ENCODE data around the gene HSH2D. TPM values are rescaled to one million over a fixed set of nuclear protein-coding genes. Genes with fewer than 3 reads are reported as not detected.

The HSH2D gene
- polyA plus RNA-seq, 1 of the 3 experiments (the other 2 are of a cell fraction) = not detected

GRCh38 chr19:16106121-16106520, 37.4 kb upstream of the HSH2D start:
- H4K20me1 ChIP-seq (ENCODE audit: insufficient read depth) = no peaks in the 10 kb centered on the region
- no peak overlapping the region for H3K4me3 ChIP-seq (ENCODE audit: low read depth in 2 of 2, low read length in 1 of 2)
- no peaks in the 10 kb centered on the region for H3K27me3 ChIP-seq (ENCODE audit: insufficient read depth)
- H3K79me2 ChIP-seq (ENCODE audit: insufficient read depth) = no peaks in the 10 kb centered on the region
- POLR2A ChIA-PET = no interaction called here
- H3K9ac ChIP-seq = no peak overlapping the region
- no peak overlapping the region for H3K4me2 ChIP-seq
- H3K4me1 ChIP-seq (ENCODE audit: control insufficient read depth in 1 of 2, insufficient read depth in 2 of 2, low read depth in 1 of 2, low read length in 1 of 2) = no peaks in the 10 kb centered on the region; a peak in 1 of 4 replicates
- H3K36me3 ChIP-seq (replicated peaks in 1 of 2; ENCODE audit: control insufficient read depth in 1 of 2, insufficient read depth in 2 of 2, low read length in 1 of 2) = peaks cover 12 to 27% of the 10 kb centered on the region in 2 experiments
- H2AFZ ChIP-seq (ENCODE audit: low read depth) = no peak overlapping the region
- no peaks in the 10 kb centered on the region for H3K9me2 ChIP-seq
- no peak for DNase-seq
- peaks cover 57% of the 10 kb centered on the region for H3F3A ChIP-seq (replicated peaks; ENCODE audit: insufficient read depth)
- no peaks in the 10 kb centered on the region for H3K9me3 ChIP-seq
- TF ChIP-seq ZBTB33 (IDR thresholded peaks at IDR 0.05; ENCODE audit: borderline replicate concordance, low read depth) (no peak), FOXM1 (IDR thresholded peaks at IDR 0.05; ENCODE audit: low read depth) (no peak), TAF1 (IDR thresholded peaks at IDR 0.05; ENCODE audit: borderline replicate concordance, low read depth, low read length) (no peak), USF2 (IDR thresholded peaks at IDR 0.05; ENCODE audit: borderline replicate concordance, low read depth, low read length) (no peak), GABPA (IDR thresholded peaks at IDR 0.05; ENCODE audit: low read depth) (no peak), NFIC (IDR thresholded peaks at IDR 0.05; ENCODE audit: borderline replicate concordance) (no peak), FOSL2 (IDR thresholded peaks at IDR 0.05; ENCODE audit: borderline replicate concordance, low read depth) (no peak), PBX3 (IDR thresholded peaks at IDR 0.05) (no peak), MXI1 (IDR thresholded peaks at IDR 0.05; ENCODE audit: low read depth, low read length) (no peak), USF1 (IDR thresholded peaks at IDR 0.05; ENCODE audit: borderline replicate concordance, low read depth) (no peak)
- CTCF ChIA-PET = interaction anchor here (1.4 to 1.5 kb wide), 2 partner anchors 44 to 65 kb away, joined by 3 to 6 read pairs; no protein-coding TSS in a partner anchor
- no peak overlapping the region for H3K27ac ChIP-seq (ENCODE audit: low read depth in 2 of 2, low read length in 1 of 2)
- 35% methylated on average over 3 of the region's 3 CpGs for WGBS (ENCODE audit: low lambda C conversion rate)

Data from SK-N-SH (cell line).